Adrenal gland (tissue), 5 donors: ENCODE results near the gene NLRC5.

Experiments used
- CTCF ChIP-seq, 6 experiments: fragments of 450-650 bp in 4 of 6; fragments of 200-600 bp in 2 of 6; sonication (generic) in 1 of 6; IDR thresholded peaks; 1 replicate in 5 of 6; 2 replicates in 1 of 6; pipeline versions ENCODE4 v1.5.1 to v1.8.0; 2016 to 2021; ENCODE audit warnings: antibody characterized with exemption in 6 of 6, mild to moderate bottlenecking in 2 of 6, moderate library complexity in 1 of 6
- POLR2A ChIP-seq, 2 donors: fragments of 450-650 bp; IDR thresholded peaks; one replicate each; pipeline ENCODE4 v1.6.1; 2017; ENCODE audit warnings: antibody characterized with exemption in 2 of 2, mild to moderate bottlenecking in 2 of 2, moderate library complexity in 1 of 2
- donor health status: DM: no; HTN: no; CAD: no.

DNA sequence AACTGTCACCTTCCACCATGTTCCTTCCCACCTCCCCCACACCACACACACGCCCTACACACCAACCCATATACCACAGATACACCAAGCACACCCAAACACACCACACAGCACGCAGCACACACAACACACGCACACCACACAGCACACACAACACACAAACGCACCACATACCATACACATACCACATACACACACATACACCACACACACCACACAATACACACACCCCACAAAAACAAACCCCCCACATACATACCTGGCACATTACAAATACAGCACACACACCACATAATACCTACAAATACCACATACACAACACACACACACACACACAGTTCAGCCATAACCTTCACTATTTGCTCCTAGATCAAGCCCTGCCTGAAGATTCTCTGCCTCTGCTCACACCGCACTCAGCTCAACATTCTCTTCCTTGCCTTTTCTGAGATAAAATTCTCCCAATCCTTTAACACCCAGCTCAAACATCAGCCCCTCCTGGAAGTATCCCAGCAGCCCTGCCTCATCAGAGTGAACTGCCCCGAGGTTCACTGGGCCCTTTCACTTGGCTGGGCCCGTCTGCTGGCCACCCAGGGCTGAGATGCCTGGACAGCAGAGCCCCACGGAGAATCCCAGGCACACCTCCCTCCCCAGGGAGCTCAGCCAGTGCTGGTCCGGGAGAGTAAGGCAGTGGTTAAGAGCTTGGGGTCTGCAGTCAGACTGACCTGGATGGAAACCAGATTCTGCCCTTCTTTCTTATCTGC, 71.1 kb downstream of the NLRC5 start:
- TF ChIP-seq CTCF (IDR thresholded peaks at IDR 0.05) (no peak), POLR2A (IDR thresholded peaks at IDR 0.05) (no peak)
